Adipocyte (in vitro differentiated cells): ENCODE results near the gene DMKN.

Source experiments
- DNase-seq: peaks from one replicate; pipeline ENCODE4 v3.0.0-alpha.2; 2015; ENCODE audit warnings: low read depth
- H3K27me3 ChIP-seq: replicated peaks from 2 replicates; pipeline ENCODE4 v1.7.0; 2013; ENCODE audit warnings: mild to moderate bottlenecking, low read length, moderate library complexity; ENCODE audit not compliant: control insufficient read depth, insufficient read depth
- H3K36me3 ChIP-seq: 2 replicates; pipeline ENCODE4 v1.7.0; 2013; ENCODE audit warnings: low read length, mild to moderate bottlenecking, moderate library complexity; ENCODE audit not compliant: control insufficient read depth, insufficient read depth, severe bottlenecking
- H3K4me1 ChIP-seq: 2 replicates; pipeline ENCODE4 v1.7.0; 2013; ENCODE audit warnings: mild to moderate bottlenecking, low read length, moderate library complexity; ENCODE audit not compliant: control insufficient read depth, insufficient read depth
- H3K4me3 ChIP-seq: 2 replicates; pipeline ENCODE4 v1.7.0; 2013; ENCODE audit warnings: mild to moderate bottlenecking, low read length, moderate library complexity
- H3K9ac ChIP-seq: 2 replicates; pipeline ENCODE4 v1.7.0; 2013; ENCODE audit warnings: mild to moderate bottlenecking, low read length, moderate library complexity
- H3K9me3 ChIP-seq: 2 replicates; pipeline ENCODE4 v1.7.0; 2013; ENCODE audit warnings: mild to moderate bottlenecking, low read length, moderate library complexity; ENCODE audit not compliant: control insufficient read depth

The DMKN gene

DNA sequence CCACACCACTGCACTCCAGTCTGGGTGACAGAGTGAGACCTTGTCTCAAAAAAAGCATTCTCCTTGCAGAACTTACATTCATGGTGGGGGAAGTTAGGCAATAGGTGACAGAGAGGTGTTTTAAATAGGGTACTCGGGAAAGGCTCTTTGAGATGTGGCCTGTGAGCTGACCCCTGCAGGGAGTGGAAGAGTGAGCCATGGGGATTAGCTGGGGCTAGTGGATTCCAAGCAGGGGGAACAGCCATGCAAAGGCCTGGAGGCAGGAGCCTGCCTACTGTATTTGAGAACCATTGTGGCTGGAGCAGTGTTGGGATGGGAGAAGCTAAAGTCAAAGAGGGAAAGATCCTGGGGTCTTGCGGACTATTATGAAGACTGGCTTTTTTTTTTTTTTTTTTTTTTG is 3.9 kb upstream of the DMKN start:
- Histone ChIP-seq H3K9ac (no peak overlapping the region), H3K36me3 (no peaks in the 10 kb centered on the region), H3K4me3 (no peak overlapping the region), H3K4me1 (peaks cover 27% of the 10 kb centered on the region), H3K9me3 (no peaks in the 10 kb centered on the region), H3K27me3 (no peaks in the 10 kb centered on the region)
- no peak for DNase-seq

- Histone ChIP-seq H3K9ac (no peak overlapping the region), H3K9me3 (no peaks in the 10 kb centered on the region), H3K4me3 (no peak overlapping the region), H3K27me3 (no peaks in the 10 kb centered on the region), H3K36me3 (no peaks in the 10 kb centered on the region), H3K4me1 (peaks cover 27% of the 10 kb centered on the region)
- DNase-seq = no peak
Observed at GRCh38 chr19:35516310-35516709, 2.9 kb upstream of the DMKN start.

- Histone ChIP-seq H3K4me1 (peaks cover 32% of the 10 kb centered on the region), H3K27me3 (peaks cover 9% of the 10 kb centered on the region), H3K36me3 (no peaks in the 10 kb centered on the region), H3K4me3 (peak overlapping the region; percentile 56), H3K9ac (peak overlapping the region; percentile 84), H3K9me3 (no peaks in the 10 kb centered on the region)
- DNase-seq = peak; percentile 18
Observed at GRCh38 chr19:35514282-35514809, 897 bp upstream of the DMKN start.

- Histone ChIP-seq H3K4me1 (peaks cover 25% of the 10 kb centered on the region), H3K9ac (no peak overlapping the region), H3K36me3 (no peaks in the 10 kb centered on the region), H3K9me3 (no peaks in the 10 kb centered on the region), H3K4me3 (peak overlapping the region; percentile 0), H3K27me3 (peaks cover 10% of the 10 kb centered on the region)
- no peak for DNase-seq
Observed at GRCh38 chr19:35512831-35513627, 420 bp downstream of the DMKN start.

DNA sequence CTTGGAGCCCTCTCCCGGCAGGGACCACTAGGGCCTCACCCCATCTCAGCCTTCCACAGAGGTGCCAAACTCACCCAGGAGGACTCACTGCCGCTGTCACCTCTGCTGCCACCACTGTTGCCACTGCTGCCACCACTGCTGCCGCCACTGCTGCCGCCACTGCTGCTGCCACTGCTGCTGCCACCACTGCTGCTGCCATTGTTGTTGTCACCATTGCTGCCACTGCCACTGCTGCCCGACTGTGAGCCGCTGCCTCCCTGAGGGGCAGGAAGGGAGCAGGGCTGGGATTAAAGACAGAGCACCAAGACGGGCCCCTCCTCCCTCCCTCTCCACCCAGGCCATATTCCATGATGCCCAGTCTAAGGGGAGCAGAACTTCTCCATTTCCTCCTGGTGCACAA is 2.1 kb downstream of the DMKN start:
- Histone ChIP-seq H3K4me1 (peaks cover 22% of the 10 kb centered on the region), H3K9ac (no peak overlapping the region), H3K4me3 (no peak overlapping the region), H3K36me3 (no peaks in the 10 kb centered on the region), H3K27me3 (peaks cover 14% of the 10 kb centered on the region), H3K9me3 (no peaks in the 10 kb centered on the region)
- no peak for DNase-seq

- DNase-seq = no peak
- H3K4me3 ChIP-seq = no peak overlapping the region
- peaks cover 14% of the 10 kb centered on the region for H3K27me3 ChIP-seq
- H3K4me1 ChIP-seq = peaks cover 22% of the 10 kb centered on the region
- H3K9me3 ChIP-seq = no peaks in the 10 kb centered on the region
- H3K36me3 ChIP-seq = peaks cover 1% of the 10 kb centered on the region
- no peak overlapping the region for H3K9ac ChIP-seq
Observed at GRCh38 chr19:35510626-35510964, 2.9 kb downstream of the DMKN start.

GRCh38 chr19:35509861-35510625 is 3.4 kb downstream of the DMKN start:
- H3K4me3 ChIP-seq = peak overlapping the region; percentile 69
- DNase-seq = peak; percentile 82

GRCh38 chr19:35509018-35509652 is 4.3 kb downstream of the DMKN start:
- Histone ChIP-seq H3K36me3 (peaks cover 5% of the 10 kb centered on the region), H3K9me3 (no peaks in the 10 kb centered on the region), H3K4me1 (peaks cover 17% of the 10 kb centered on the region), H3K9ac (no peak overlapping the region), H3K4me3 (no peak overlapping the region), H3K27me3 (peaks cover 14% of the 10 kb centered on the region)
- DNase-seq = no peak

More at GRCh38 chr19:35509861-35510625, 3.4 kb downstream of the DMKN start:
- Histone ChIP-seq H3K27me3 (peaks cover 14% of the 10 kb centered on the region), H3K4me1 (peaks cover 22% of the 10 kb centered on the region), H3K9me3 (no peaks in the 10 kb centered on the region), H3K9ac (peak overlapping the region; percentile 60), H3K36me3 (peaks cover 5% of the 10 kb centered on the region)

GRCh38 chr19:35508129-35508528 is 5.3 kb downstream of the DMKN start:
- peaks cover 5% of the 10 kb centered on the region for H3K36me3 ChIP-seq
- no peak for DNase-seq
- H3K9me3 ChIP-seq = no peaks in the 10 kb centered on the region
- H3K4me1 ChIP-seq = peaks cover 7% of the 10 kb centered on the region
- H3K27me3 ChIP-seq = peaks cover 14% of the 10 kb centered on the region
- H3K4me3 ChIP-seq = no peak overlapping the region
- H3K9ac ChIP-seq = no peak overlapping the region

GRCh38 chr19:35507561-35507960 is 5.9 kb downstream of the DMKN start:
- peaks cover 5% of the 10 kb centered on the region for H3K36me3 ChIP-seq
- H3K27me3 ChIP-seq = peaks cover 14% of the 10 kb centered on the region
- peaks cover 5% of the 10 kb centered on the region for H3K4me1 ChIP-seq
- no peak for DNase-seq
- no peaks in the 10 kb centered on the region for H3K9me3 ChIP-seq
- H3K4me3 ChIP-seq = no peak overlapping the region
- no peak overlapping the region for H3K9ac ChIP-seq

DNA sequence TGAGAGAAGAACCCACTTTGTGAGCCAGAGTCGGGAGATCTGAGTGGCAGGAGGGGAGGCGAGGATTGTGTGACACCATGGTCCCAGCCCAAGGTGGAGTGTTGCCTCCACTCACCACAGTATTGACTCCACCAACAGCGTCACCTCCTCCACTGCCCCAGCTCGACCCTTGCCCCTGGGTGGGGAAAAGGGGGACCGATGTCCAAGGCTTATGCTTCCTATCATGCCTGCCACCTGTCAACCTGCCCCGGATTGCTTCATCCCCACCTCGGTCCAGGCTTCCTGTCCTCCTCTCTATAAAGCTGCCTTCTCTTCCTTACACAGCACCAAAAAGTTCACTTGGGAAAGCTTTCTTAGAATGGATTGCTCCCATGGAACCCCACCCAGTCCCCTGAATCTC is 7.4 kb downstream of the DMKN start:
- Histone ChIP-seq H3K9me3 (no peaks in the 10 kb centered on the region), H3K9ac (no peak overlapping the region), H3K4me3 (no peak overlapping the region), H3K36me3 (peaks cover 5% of the 10 kb centered on the region), H3K4me1 (peaks cover 5% of the 10 kb centered on the region), H3K27me3 (peaks cover 12% of the 10 kb centered on the region)
- DNase-seq = no peak
